ENCODE results near the gene SNX6. TPM values are rescaled to one million over a fixed set of nuclear protein-coding genes. Genes with fewer than 3 reads are reported as not detected.
"Not testable (repeated sequence)": the region's sequence is repeated elsewhere in the genome, so short reads cannot be mapped to it uniquely, and the experiment has no call there.

Gene SNX6
- 49.4 TPM for polyA plus RNA-seq (2012; ENCODE audit: insufficient read depth, insufficient read length)

- peak; percentile 55 for DNase-seq (ENCODE audit: low read depth, low spot score)
- peak within 1 kb of the TSS; percentile 90 for H3K4me3 ChIP-seq (ENCODE audit: low read length)
Measured at GRCh38 chr14:34629657-34630529, at the start of gene SNX6. Gene SNX6 (minus strand): TSS chr14:34630148. CDS start chr14:34630116, 32 bp downstream.

GRCh38 chr14:34678735-34679134, 48.8 kb upstream of the SNX6 start:
- DNase-seq (ENCODE audit: low read depth, low spot score): no peak
- H3K4me3 ChIP-seq (ENCODE audit: low read length): no peak overlapping the region

- H3K4me3 ChIP-seq (ENCODE audit: low read length): no peak overlapping the region
- no peak for DNase-seq (ENCODE audit: low read depth, low spot score)
Measured at GRCh38 chr14:34678306-34678705, 48.4 kb upstream of the SNX6 start.

GRCh38 chr14:34676516-34677211, 46.7 kb upstream of the SNX6 start:
- H3K4me3 ChIP-seq (ENCODE audit: low read length): no peak overlapping the region
- no peak for DNase-seq (ENCODE audit: low read depth, low spot score)

- H3K4me3 ChIP-seq (ENCODE audit: low read length): no peak overlapping the region
- DNase-seq (ENCODE audit: low read depth, low spot score): no peak
Measured at GRCh38 chr14:34673702-34674101, 43.8 kb upstream of the SNX6 start.

- DNase-seq (ENCODE audit: low read depth, low spot score): no peak
- H3K4me3 ChIP-seq (ENCODE audit: low read length): no peak overlapping the region
Measured at GRCh38 chr14:34671716-34672115, 41.8 kb upstream of the SNX6 start.

GRCh38 chr14:34668111-34668510, 38.2 kb upstream of the SNX6 start:
- H3K4me3 ChIP-seq (ENCODE audit: low read length): no peak overlapping the region
- DNase-seq (ENCODE audit: low read depth, low spot score): no peak

GRCh38 chr14:34667007-34667406, 37.1 kb upstream of the SNX6 start:
- DNase-seq (ENCODE audit: low read depth, low spot score): no peak

GRCh38 chr14:34665785-34666435, 36.0 kb upstream of the SNX6 start:
- DNase-seq (ENCODE audit: low read depth, low spot score): peak; percentile 11
- H3K4me3 ChIP-seq (ENCODE audit: low read length): no peak overlapping the region

More at GRCh38 chr14:34667007-34667406, 37.1 kb upstream of the SNX6 start:
- no peak overlapping the region for H3K4me3 ChIP-seq (ENCODE audit: low read length)

- no peak overlapping the region for H3K4me3 ChIP-seq (ENCODE audit: low read length)
- DNase-seq (ENCODE audit: low read depth, low spot score): no peak
Measured at GRCh38 chr14:34662561-34663088, 32.7 kb upstream of the SNX6 start.

- DNase-seq (ENCODE audit: low read depth, low spot score): no peak
- H3K4me3 ChIP-seq (ENCODE audit: low read length): no peak overlapping the region
Measured at GRCh38 chr14:34660796-34661195, 30.8 kb upstream of the SNX6 start.

- H3K4me3 ChIP-seq (ENCODE audit: low read length): no peak overlapping the region
- no peak for DNase-seq (ENCODE audit: low read depth, low spot score)
Measured at GRCh38 chr14:34655959-34656358, 26.0 kb upstream of the SNX6 start.

- not testable (repeated sequence) for DNase-seq (ENCODE audit: low read depth, low spot score); H3K4me3 ChIP-seq (ENCODE audit: low read length)
Measured at GRCh38 chr14:34653073-34653472, 23.1 kb upstream of the SNX6 start.

- not testable (repeated sequence) for DNase-seq (ENCODE audit: low read depth, low spot score); H3K4me3 ChIP-seq (ENCODE audit: low read length)
Measured at GRCh38 chr14:34652348-34652747, 22.4 kb upstream of the SNX6 start.

GRCh38 chr14:34650786-34651584, 21.0 kb upstream of the SNX6 start:
- H3K4me3 ChIP-seq (ENCODE audit: low read length): no peak overlapping the region
- no peak for DNase-seq (ENCODE audit: low read depth, low spot score)

- not testable (repeated sequence) for H3K4me3 ChIP-seq (ENCODE audit: low read length); DNase-seq (ENCODE audit: low read depth, low spot score)
Measured at GRCh38 chr14:34650006-34650405, 20.1 kb upstream of the SNX6 start.

- H3K4me3 ChIP-seq (ENCODE audit: low read length): no peak overlapping the region
- no peak for DNase-seq (ENCODE audit: low read depth, low spot score)
Measured at GRCh38 chr14:34649344-34649743, 19.4 kb upstream of the SNX6 start.

GRCh38 chr14:34646570-34647255, 16.8 kb upstream of the SNX6 start:
- DNase-seq (ENCODE audit: low read depth, low spot score): no peak
- no peak overlapping the region for H3K4me3 ChIP-seq (ENCODE audit: low read length)

Data from Jurkat, Clone E6-1 (cell line).